Activated gamma-delta T cell (primary cell): ENCODE results near the gene UBL4A.
"Not testable (repeated sequence)": the region's sequence is repeated elsewhere in the genome, so short reads cannot be mapped to it uniquely, and the experiment has no call there.

Experiments
- DNase-seq: peaks from one replicate; lab custom pipeline; 2025; lab: John Stamatoyannopoulos, UW

UBL4A gene

DNA sequence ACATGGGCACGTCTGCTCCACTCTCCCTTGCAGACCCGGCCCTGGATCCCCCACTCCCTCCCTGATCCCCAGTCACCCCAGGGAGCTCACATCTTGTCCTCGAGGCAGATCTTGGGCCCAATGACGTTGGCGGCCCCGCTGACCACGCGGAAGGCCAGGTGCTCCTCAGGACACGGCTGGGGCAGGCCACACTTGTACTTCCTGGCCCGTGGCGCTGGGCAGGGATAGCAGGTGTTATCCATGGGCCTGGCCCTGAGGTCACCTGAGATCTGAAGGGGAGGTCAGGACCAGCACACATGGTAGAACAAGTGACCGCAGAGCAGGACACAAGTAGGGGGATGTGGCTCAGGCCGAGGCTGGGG is 21.9 kb upstream of the UBL4A start:
- no peak for DNase-seq

- no peak for DNase-seq
Observed at GRCh38 chrX:154507673-154508383, 21.4 kb upstream of the UBL4A start.

DNA sequence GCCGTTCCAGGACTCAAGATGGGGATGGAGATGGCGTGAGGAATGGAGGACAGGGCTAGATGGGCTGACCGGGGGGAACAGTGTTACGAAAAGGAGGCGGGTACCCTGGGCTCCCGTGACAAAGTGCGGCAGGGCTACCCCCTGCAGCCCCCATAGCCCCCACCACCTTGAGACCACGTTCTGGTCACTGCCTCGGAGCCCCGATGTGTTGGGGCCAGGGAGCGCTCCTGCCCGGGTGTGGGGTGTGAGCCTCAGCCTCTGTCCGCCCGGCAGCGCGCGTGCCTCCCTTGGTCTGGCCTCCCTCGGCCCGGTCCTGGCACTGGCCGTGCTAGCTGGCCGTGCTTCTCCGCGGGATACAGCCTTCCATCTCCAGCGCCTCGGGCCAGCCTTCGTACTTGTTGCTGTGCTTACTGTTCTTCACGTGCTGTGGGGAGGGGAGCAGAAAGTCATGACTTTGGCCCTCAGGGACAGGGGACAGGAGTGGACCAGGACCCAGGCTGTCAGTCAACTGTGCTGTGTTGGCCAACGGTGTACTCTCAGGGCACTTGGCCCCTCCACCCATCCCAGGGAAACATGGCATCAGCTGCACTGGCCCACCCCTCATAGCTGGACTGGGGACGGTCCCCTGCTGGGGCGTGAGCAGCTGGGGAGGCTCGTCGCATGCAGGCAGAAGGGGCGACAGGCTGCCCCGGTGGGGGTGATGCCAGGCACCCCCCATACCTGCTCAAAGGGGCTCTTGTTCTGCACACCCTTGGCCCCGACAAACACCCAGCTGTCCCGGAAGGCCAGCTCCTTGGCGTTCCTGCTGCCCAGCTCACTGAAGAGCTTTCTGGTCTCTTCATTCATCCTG is 20.3 kb upstream of the UBL4A start:
- no peak for DNase-seq

GRCh38 chrX:154505734-154506133 is 19.3 kb upstream of the UBL4A start:
- no peak for DNase-seq

GRCh38 chrX:154502989-154503388 is 16.6 kb upstream of the UBL4A start:
- no peak for DNase-seq

- DNase-seq, result no peak
Observed at GRCh38 chrX:154502098-154502497, 15.7 kb upstream of the UBL4A start.

DNA sequence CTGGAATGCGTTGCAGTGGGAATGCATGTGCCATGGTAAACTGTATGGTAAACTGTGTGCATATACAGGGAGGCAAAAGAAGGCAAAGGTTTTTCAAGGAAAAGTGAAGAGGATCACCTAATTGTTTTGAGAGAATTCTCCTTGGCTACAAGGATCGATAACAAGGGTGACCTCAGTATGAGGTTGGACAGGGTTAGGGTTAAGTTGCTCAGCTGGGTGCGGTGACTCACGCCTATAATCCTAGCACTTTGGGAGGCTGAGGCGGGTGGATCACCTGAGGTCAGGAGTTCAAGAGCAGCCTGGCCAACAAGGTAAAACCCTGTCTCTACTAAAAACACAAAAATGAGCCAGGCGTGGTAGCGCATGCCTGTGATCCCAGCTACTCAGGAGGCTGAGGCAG is 15.0 kb upstream of the UBL4A start:
- not testable (repeated sequence) for DNase-seq

DNA sequence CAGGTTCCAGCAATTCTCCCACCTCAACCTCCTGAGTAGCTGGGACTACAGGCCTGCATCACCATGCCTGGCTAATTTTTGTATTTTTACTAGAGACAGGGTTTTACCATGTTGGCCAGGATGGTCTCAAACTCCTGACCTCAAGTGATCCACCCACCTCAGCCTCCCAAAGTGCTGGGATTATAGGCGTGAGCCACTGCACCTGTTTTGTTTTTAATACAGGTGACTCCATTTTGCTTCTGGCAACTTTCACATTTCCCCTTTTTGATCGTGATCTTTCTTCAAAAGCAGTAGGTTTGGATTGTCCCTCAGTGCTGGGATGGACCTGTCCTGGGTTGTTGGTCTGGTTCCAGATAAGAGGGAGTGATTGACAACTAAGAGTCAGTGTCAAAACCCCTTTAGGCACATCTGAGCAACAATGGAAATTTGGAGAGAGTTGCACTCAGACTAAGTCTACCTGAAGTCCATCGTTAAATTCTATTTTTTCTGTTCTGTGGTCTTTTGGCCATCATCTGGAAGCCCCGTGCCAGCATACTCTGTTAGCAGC is 10.2 kb upstream of the UBL4A start:
- not testable (repeated sequence) for DNase-seq

- no peak for DNase-seq
Observed at GRCh38 chrX:154495472-154495922, 9.1 kb upstream of the UBL4A start.

- no peak for DNase-seq
Observed at GRCh38 chrX:154494715-154495114, 8.3 kb upstream of the UBL4A start.

DNA sequence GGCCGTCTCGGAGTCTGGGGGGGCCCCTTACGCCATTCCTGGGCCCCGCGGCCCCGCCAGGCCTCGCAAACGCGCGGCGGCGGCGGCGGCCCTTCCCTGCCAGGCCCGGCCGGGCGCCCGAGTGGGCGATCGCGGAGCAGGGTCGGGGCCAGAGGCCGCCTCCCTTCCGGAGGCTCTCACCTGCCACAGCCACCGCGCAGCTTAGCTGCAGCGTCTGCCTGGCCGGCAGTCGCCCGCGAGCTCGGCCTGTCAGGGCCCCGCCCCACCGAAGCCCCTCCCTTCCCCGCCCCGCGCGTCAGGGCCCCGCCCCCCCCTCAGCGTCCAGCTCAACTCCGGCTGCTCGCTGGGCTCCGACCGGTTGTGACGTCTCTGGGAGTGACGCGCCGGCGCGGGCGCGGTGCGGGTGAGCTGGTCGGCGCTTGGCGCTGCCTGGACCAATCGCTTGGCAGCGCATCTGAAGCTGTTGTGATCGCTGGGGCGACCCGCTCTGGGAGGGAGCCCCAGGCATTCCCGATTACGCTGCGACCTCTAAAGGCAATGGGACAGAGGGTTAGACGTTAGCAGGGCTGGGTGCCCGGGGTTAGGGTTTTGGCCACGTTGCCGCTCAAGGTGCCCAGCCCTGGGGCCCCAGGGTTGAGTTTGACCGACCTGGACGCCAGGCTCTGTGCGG is 4.1 kb upstream of the UBL4A start, which contains the start of gene SLC10A3:
SLC10A3 (minus strand) TSS at position 216 of the 670 bp plus-strand sequence. CDS start 1,689 bp downstream, outside the sequence.
- DNase-seq, result peak; percentile 90

GRCh38 chrX:154490021-154490413 is 3.6 kb upstream of the UBL4A start:
- DNase-seq, result no peak

GRCh38 chrX:154489182-154489581 is 2.8 kb upstream of the UBL4A start:
- no peak for DNase-seq

- no peak for DNase-seq
Observed at GRCh38 chrX:154488336-154489075, 2.1 kb upstream of the UBL4A start.

GRCh38 chrX:154487518-154488290 is 1.3 kb upstream of the UBL4A start:
- no peak for DNase-seq

DNA sequence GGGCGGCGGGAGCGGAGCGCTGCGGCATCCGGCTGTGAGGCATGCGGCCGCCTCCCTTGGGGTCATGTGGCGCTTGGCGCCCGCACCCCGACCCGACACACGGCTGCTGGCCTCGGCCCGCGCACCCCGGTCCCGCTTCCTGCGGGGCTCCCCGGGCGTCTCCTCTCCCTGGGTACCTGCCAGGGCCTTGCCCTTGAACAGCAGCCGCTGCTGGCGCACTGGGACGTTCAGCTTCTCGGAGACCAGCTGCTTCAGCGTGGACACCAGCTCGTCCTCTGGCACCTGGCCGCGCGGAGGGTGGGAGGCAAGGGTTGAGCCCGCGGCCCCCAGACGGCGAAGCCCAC is 391 bp downstream of the UBL4A start:
- peak; percentile 36 for DNase-seq

DNA sequence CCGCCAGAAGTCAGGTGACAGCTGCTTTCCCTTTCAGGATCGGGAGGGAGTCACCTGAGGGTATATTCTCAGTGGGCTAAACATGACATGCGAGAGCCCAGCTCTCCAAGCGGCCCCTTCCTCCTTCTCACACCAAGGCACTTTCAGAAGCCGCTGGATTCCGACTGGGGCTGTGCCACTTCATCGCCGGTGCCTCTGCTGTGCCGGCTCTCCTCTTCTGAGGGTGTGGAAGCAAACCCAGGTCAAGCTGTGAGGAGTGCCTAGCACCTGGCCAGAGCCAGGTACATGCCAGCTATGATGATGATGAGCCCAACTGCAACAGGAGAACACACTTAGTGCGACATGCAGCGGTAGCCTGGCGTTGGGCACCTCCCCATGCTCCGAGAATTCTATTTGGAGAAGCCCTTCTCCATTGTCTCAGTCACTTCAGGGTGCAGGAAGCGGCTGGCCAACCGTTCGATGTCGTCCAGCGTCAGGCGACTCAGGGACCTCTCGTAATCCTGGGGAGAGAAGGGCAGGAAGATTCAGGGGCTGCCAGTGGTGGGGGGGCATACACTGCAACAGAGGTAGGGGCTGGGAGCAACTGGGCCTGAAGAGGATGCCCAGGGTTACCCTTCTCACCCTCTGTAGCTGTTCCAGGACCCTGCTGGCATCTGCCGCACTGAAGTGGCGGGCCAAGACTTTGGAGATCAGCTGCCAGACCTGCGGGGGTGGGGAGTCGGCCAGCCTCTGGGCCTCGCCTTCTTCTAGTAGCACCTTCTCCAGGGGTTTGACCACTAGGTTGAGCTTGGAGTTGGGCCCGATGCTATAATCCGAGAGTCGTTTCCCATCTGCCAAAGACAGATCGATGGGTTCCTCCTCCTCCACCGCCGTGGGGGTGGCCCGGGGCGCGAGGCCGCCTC is 1.0 kb downstream of the UBL4A start:
- no peak for DNase-seq

DNA sequence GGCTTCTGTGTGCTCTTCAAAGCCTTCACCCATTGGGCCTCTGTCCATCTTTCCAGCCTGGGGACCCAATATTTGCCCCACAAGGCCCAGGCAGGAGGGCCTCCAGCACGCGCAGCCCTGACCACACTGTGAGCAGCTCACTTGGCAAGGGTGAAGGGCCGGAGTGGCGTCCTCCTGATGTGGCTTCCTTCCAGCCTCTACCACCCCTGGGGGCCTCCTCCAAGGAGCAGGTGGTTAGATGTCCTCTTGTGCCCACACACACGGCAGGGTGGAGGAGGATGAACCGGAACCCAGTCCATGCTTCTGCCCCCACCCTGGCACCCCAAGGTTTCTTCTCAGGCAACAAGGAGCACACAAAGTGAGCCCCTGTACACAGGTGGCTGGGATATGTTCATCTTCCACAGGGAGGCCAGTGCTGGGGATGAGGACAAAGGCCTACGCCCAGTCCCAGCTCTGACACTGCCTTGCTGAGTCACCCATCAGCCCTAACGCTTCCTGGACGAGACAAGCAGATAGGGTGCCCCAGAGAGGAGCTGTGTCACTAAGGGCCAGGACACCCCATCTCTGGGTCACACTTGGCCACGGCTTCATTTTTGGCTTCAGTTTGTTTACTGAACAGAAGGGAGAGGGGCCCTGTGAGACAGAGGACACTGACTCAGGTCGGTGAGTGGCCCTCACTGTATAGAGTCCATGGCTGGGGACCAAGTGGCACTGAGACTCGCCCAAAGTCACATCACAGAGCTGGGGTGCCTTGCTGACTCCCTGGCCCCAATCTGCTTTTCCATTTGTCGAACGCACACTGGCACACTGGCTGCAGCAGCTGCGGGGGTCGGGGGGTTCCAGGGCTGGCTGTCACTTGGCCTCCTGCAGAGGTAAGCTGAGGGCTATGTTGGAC is 1.9 kb downstream of the UBL4A start:
- no peak for DNase-seq

GRCh38 chrX:154483325-154483724 is 3.1 kb downstream of the UBL4A start:
- DNase-seq, result no peak
